ENCODE results near the gene ZBTB16. TPM values are rescaled to one million over a fixed set of nuclear protein-coding genes. Genes with fewer than 3 reads are reported as not detected.

Gene ZBTB16
- total and polyA plus RNA-seq, 4 donors: 21.4 to 224 (median 102) TPM

- DNase-seq (no peak), ATAC-seq (ENCODE audit: insufficient read depth, low FRiP score) (no peak)
- H3K9ac ChIP-seq (ENCODE audit: insufficient read depth in 1 of 2, low read length in 2 of 2): no peak overlapping the region
- H3K4me1 ChIP-seq (ENCODE audit: control insufficient read depth in 5 of 5, insufficient read depth in 5 of 5, low read length in 5 of 5): peaks cover 43 to 72% (median 63%) of the 10 kb centered on the region in 5 donors
- H3K27me3 ChIP-seq (ENCODE audit: control insufficient read depth in 3 of 3, insufficient read depth in 3 of 3, low read length in 2 of 3): no peaks in the 10 kb centered on the region
- peak overlapping the region; percentile 73 to 98 for H3K27ac ChIP-seq (ENCODE audit: low read depth in 1 of 2, low read length in 1 of 2)
- no peak overlapping the region for H3K4me3 ChIP-seq
- peaks cover 0 to 26% (median 0%) of the 10 kb centered on the region in 4 donors for H3K36me3 ChIP-seq (ENCODE audit: control insufficient read depth in 4 of 4, insufficient read depth in 4 of 4, low read length in 4 of 4)
- WGBS, 2 donors: 52 to 67% methylated on average over 5 of the region's 5 CpGs
- TF ChIP-seq CTCF (IDR thresholded peaks at IDR 0.05; ENCODE audit: control extremely low read depth, extremely low read depth): no peak
- no peaks in the 10 kb centered on the region for H3K9me3 ChIP-seq (ENCODE audit: control insufficient read depth in 4 of 4, insufficient read depth in 3 of 4, low read length in 3 of 4)
Measured at GRCh38 chr11:114159320-114159719, 99.8 kb downstream of the ZBTB16 start.

- H3K27me3 ChIP-seq (ENCODE audit: control insufficient read depth in 3 of 3, insufficient read depth in 3 of 3, low read length in 2 of 3): no peaks in the 10 kb centered on the region
- no peak for TF ChIP-seq CTCF (IDR thresholded peaks at IDR 0.05; ENCODE audit: control extremely low read depth, extremely low read depth)
- 3% methylated on average over 18 of the region's 18 CpGs for WGBS, 2 donors
- H3K27ac ChIP-seq (ENCODE audit: low read depth in 1 of 2, low read length in 1 of 2): peak overlapping the region; percentile 90 to 98
- peak; percentile 99 to 100 (median 99) for DNase-seq
- H3K4me3 ChIP-seq: no peak overlapping the region
- peak; percentile 42 for ATAC-seq (ENCODE audit: insufficient read depth, low FRiP score)
- H3K4me1 ChIP-seq (ENCODE audit: control insufficient read depth in 5 of 5, insufficient read depth in 5 of 5, low read length in 5 of 5): peaks cover 48 to 73% (median 65%) of the 10 kb centered on the region in 5 donors
- no peaks in the 10 kb centered on the region for H3K9me3 ChIP-seq (ENCODE audit: control insufficient read depth in 4 of 4, insufficient read depth in 3 of 4, low read length in 3 of 4)
- H3K36me3 ChIP-seq (ENCODE audit: control insufficient read depth in 4 of 4, insufficient read depth in 4 of 4, low read length in 4 of 4): peaks cover 0 to 28% (median 0%) of the 10 kb centered on the region in 4 donors
- peak overlapping the region in 1 of 2 donors; percentile 63 for H3K9ac ChIP-seq (ENCODE audit: insufficient read depth in 1 of 2, low read length in 2 of 2)
Measured at GRCh38 chr11:114159802-114160632, 100.5 kb downstream of the ZBTB16 start.

GRCh38 chr11:114160894-114161293 is 101.4 kb downstream of the ZBTB16 start:
- TF ChIP-seq CTCF (IDR thresholded peaks at IDR 0.05; ENCODE audit: control extremely low read depth, extremely low read depth): no peak
- no peaks in the 10 kb centered on the region for H3K27me3 ChIP-seq (ENCODE audit: control insufficient read depth in 3 of 3, insufficient read depth in 3 of 3, low read length in 2 of 3)
- no peak for DNase-seq
- 85 to 92% methylated on average over 6 of the region's 6 CpGs for WGBS, 2 donors
- peak overlapping the region in 1 of 2 donors; percentile 63 for H3K9ac ChIP-seq (ENCODE audit: insufficient read depth in 1 of 2, low read length in 2 of 2)
- no peak for ATAC-seq (ENCODE audit: insufficient read depth, low FRiP score)
- H3K27ac ChIP-seq (ENCODE audit: low read depth in 1 of 2, low read length in 1 of 2): peak overlapping the region; percentile 95 to 99
- peaks cover 0 to 24% (median 0%) of the 10 kb centered on the region in 4 donors for H3K36me3 ChIP-seq (ENCODE audit: control insufficient read depth in 4 of 4, insufficient read depth in 4 of 4, low read length in 4 of 4)
- peaks cover 48 to 72% (median 68%) of the 10 kb centered on the region in 5 donors for H3K4me1 ChIP-seq (ENCODE audit: control insufficient read depth in 5 of 5, insufficient read depth in 5 of 5, low read length in 5 of 5)
- H3K9me3 ChIP-seq (ENCODE audit: control insufficient read depth in 4 of 4, insufficient read depth in 3 of 4, low read length in 3 of 4): no peaks in the 10 kb centered on the region
- no peak overlapping the region for H3K4me3 ChIP-seq
